SKM-1 (cell line): ENCODE data around the gene KLK7.
"Not testable (repeated sequence)": the region's sequence is repeated elsewhere in the genome, so short reads cannot be mapped to it uniquely, and the experiment has no call there.

Experiments
- DNase-seq: peaks from one replicate; lab custom pipeline; 2025; ENCODE audit not compliant: unreplicated experiment; lab: John Stamatoyannopoulos, UW

KLK7 gene

DNA sequence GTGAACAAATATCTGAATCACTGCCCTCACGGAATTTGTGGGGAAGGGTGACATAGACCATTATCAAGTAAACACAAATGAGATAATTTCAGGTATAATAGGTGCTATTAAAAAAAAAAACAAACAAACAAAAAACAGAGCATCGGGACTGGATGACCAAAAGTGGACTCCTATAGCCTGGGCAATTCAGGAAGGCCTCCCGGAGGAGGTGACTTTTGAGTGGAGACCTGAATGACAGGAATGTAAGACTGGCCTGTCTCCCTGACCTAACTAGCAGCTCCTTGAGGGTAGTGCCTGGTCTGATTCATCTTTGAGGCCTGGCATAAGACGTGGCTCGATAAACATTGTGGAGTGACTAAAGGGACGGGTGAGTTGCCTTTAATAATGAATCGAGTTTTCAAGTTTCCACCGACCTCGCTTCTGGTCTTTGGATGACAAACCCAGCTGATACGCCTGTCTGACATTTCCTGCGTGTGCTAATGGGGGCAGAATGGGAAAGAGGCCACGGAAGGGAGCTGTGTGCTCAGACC lies 29.0 kb upstream of the KLK7 start:
- no peak for DNase-seq

DNA sequence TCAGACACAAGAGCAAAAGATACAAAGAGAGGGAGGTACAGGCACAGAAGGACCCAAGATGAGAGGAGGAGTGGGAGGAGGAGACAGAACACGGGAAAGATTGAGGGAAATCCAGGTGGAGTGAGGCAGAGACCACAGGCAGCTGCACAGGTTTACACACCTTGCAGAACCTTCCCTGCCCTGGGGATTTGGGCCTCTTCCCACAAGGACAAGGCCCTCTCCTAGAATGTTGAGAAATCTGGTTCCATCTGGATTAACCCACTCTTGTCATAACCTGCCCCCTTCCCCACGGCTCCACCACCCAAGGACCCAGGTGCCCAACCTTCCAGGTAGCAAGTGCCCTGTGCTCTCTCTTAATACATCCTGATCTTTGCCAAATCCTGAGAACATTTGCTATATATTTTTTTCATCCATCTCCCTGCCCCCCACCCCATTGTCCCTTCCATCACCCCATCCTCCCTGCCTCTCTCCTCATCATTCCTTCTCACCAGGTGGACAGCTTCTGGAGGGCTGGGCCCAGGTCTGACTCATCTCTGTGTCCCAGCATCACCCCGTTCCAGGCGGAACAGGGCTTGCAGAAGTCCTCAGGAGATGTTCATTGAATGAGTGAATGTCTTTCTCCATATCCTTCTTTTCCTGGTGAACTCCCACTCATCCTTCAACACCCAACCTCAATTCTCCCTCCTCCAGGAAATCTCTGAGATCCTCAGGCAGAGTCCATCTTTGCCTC lies 26.5 kb upstream of the KLK7 start:
- no peak for DNase-seq

DNA sequence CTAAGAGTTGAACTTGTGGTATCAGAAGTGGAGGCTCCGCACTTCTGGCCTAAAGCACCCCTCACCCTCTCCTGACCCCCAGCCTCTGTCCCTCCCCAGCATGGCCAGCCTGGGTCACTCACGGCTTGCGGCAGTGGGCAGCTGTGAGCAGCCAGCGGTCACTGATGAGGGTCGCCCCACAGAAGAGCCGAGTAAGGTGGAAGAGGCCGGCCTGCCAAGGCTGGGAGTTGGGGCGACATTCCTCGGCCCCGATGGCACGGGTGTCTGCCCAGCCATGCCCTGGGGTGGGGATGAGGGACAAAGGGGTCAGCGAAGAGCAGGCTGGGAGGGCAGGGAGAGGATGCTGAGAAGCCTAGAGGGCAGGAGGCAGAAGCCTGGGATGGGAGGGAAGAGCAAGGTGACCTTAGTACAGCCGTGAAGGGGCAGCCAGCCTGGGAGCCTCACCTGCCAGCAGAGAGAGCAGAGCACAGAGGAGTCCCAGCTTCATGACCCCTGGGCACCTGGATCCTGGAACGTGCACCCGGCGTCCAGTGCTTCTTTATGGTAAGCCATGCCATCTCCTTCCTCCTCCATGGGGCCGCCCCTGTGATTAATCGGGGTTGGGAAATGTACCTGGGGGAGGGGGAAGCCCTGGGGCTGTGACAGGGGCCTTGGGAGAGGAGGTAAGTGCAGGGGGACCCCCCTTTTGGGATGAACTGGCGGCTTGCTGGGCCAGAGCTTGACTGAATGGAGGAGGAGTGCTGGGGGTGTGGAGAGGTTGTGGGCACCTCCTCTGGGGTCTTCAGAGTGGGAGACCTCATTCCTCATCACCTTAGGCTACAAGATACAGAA lies 25.6 kb upstream of the KLK7 start:
- no peak for DNase-seq

DNA sequence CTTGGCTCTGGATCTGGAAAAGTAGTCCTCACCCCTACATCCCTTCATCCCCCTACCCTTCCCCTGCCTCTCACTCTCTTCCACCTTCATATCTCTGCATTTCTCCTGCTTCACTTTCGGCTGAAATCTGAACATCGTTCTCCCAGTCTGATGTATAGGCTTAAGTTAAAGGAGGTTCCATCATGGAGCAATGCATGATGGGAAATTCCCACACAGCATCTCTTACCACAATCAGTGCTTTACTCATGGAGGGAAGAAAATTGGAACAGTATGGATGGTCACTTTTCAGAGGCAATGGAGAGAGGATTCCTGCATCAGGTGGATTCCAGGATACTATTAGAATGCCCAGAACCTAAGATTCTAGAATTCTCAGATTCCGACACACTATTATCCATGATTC lies 23.8 kb upstream of the KLK7 start:
- no peak for DNase-seq

DNA sequence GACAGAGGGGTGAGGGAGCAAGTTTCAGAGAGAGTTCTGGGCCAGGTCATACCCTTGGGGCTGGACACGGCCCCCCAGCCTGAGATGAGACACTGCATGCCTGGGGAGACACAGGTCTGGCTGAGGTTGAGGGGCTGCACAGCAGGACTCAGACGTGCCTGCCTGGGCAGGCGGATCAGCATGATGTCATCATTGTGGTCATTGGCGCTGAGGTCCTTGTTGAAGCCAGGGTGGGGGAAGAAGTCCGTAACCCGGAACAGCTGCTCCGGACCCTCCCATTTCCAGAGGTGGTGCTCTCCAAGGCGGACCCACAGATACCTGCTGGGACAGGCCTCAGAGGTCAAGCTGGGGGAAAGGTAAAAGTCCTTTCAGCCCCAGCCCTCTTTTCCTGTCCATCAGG lies 22.7 kb upstream of the KLK7 start:
- no peak for DNase-seq

DNA sequence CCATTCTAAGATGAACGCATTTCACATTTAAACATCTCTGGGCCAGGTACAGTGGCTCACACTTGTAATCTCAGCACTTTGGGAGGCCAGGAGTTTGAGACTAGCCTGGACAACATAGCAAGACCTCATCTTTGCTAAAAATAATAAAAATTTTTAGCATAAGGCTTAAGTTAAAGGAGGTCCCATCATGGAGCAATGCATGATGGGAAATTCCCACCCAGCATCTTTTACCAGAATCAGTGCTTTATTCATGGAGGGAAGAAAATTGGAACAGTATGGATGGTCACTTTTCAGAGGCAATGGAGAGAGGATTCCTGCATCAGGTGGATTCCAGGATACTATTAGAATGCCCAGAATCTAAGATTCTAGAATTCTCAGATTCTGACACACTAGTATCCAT lies 21.5 kb upstream of the KLK7 start:
- DNase-seq, result no peak

DNA sequence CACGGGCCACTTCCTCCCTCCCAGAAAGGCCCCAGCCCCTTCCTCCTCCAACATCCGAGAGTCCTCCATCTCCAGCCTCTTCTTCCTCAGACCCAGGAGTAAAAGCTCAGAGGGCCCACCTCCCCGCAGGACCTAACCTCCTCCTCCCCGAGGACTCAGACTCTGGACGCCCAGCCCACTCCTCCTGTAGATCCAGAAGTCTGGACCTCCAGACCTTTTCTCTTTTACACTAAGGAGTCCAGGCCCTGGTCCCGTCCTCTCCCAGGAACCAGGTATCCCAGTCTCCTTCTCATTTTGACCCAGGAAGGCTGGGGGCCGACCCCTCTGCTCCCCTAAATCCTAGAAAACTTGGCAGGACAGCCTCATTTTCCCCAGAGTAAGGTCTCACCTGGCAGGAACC lies 19.6 kb upstream of the KLK7 start:
- no peak for DNase-seq

DNA sequence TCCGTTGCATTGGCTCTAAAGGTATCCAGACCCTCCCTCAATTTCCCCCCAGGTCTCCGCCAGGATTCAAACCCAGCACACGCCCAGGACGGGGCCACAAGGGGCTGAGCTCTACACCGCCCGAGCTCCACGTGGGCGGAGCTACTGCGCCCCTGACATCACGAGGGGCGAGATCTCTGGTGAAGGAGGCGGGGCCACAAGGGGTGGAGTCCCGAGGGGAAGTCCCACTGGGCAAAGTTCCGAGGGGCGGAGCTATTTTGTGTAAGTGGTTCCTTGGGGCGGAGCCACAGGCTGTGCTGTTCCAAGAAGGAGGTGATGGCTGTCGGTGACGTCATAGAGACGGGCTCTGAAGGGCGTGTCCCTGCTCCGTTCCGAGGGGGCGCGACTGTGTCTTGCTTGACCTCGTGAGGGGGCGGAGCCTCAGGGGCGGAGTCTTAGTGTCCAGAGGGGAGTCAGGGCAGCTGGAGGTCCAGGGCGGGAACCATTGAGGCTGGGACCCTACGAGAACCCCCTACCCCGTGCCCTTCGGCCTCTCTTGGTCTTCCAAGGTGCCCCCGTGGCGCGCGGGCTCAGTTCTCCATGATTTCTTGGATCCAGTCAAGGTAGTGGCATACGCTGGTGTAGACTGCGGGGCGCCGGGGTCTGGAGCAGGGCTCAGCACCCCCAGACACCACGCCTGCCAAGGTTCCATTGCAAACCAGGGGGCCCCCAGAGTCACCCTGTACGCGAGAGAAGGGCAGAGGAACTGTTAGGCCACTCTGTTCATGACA lies 19.0 kb upstream of the KLK7 start:
- no peak for DNase-seq

DNA sequence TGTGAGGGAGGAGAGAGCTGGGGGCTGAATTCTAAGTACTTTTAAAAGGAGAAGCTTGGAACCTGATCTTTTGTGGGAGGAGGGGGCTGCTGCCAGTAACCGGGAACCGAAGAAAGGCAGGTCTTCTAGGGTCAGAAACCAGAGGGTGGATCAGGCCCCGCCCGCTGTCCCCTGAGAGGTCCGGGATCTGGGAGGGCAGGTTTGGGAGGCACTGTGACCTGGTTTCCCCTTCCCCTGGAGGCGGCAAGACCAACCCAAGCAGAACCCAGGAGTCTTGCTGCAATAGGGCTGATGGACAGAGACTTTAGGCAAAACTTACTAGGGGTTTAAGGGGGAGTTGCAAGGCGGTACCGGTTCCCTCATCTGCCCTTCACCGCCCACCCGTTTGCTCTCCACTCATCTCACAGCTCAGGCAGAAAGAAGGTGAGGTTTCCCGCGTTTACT lies 18.4 kb upstream of the KLK7 start:
- no peak for DNase-seq

DNA sequence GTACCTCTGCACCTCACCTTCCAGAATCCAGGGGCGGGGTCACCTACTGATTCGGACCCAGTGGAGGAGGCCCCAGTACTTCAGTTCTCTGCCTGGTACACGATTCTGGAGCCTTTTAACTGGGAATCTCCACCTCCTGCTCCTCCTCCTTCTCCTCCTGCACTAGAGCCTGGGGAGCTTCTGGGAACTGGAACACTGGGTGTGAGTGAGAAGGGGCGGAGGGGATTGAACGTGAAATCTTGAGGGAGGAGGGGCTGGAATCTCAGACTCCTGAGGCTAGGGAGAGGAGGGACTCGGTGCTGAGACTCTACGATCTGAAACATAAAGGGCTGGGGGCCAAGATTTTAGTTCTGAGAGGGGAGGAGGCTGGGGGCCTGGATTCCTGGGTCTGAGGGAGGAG lies 17.8 kb upstream of the KLK7 start, which contains the start of gene KLK8:
Gene KLK8, minus strand, starts transcription at position 90 of the 400 bp plus-strand sequence. CDS start 437 bp downstream, outside the sequence.
- DNase-seq, result no peak

DNA sequence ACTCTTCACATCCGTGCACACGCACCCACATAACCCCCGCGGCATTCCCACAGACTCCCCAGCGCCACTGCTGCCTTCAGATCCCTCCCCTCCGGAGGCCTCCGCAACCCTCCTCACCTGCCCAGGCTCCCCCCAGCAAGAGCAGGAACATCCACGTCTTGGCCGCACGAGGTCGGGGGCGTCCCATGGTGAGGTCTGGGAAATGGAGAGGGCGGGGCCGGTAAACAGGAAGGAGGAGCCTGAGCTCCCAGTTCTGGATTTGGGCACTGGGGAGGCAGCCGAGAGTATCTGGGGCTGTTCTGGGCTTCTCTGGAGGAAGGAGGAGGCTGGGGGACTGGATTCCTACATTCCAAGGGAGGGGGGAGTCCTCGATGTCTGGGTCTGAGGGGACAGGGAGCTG lies 17.3 kb upstream of the KLK7 start:
- DNase-seq, result no peak

DNA sequence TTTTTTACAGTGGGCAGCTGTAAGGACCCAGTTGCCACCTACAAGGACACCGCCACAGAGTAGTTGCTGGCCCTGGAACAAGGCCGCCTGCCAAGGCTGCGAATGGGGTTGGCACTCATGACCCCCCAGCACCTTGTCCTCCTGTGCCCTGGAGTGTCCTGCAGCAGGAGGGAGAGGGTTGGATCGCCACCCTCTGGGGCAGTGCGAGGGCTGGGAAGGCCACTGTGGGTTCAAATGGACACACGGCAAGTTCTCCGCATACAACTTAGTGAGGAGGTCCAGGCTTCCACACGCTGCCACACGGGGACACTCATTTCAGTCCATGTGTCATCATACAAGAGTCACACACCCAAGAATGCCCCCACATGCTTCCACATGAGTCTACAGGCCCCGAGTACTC lies 16.7 kb upstream of the KLK7 start:
- no peak for DNase-seq

DNA sequence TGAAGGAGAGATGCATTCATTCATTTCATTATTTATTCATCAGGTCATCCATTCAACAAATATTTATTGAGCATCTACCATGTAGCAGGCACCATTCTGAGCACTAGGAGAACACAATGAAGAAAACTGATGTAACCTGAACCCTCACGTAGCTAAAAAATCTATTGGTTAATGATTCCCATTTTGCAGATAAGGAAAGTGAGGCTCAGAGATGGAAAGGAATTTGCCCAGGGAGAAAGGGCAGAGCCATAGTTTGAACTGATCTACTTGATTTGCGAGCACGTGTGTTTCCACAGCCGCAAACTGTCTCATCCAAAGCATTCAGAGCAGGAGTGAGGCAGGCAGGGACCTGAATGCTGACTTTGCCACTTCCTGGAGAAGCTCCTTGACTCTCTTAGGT lies 15.0 kb upstream of the KLK7 start:
- DNase-seq, result no peak

DNA sequence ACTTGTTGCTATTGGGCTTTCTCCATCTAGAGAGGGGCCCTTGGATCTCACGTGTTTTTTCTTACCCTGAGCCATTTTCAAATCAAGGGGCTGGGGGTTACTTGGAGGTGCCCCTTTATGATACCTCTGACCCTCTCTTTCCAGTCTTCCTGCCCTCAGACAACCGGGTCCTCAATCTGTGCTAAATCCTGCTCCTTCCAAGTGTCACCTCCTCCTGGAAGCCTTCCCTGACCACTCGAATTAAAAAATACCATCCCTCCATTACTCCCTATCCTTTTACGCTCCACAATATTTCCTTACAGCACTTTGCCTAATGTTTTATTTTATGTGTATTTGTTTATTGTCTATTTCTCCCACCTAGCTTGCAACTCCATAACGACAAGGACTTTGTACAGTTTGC lies 14.3 kb upstream of the KLK7 start:
- no peak for DNase-seq

DNA sequence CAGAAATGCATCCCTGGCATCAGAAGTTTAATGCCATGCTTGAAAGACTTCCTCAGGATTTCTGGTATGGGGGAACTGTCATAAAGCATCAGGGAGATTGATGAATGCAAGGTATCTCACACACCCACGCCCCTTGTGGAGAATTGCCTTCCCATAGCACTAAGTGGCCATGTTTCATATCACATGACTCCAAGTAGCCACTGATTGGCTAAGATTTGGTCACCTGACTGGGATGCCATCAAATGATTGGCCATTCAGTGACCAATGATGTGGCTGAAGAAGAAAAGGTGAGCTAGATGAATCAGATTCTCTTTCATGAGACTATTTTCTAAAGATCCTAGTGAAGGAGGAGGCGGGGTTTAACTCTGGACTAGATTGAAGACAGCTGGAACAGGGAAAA lies 10.4 kb upstream of the KLK7 start:
- no peak for DNase-seq

DNA sequence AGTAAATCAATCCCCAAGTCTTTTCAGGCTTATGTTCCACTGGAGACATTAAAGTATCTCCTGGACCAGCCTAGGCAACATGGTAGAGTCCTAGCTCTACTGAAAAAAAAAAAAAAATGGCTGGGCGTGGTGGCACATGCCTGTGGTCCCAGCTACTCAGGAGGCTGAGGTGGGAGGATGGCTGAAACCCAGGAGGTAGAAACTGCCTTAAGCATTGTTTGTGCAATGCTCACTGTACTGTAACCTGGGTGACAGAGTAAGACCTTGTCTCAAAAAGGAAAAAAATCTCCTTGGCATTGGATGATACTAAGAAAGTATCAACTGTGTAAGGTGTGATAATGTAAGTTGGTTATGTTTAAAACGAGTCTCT lies 8.9 kb upstream of the KLK7 start:
- DNase-seq, result no peak

DNA sequence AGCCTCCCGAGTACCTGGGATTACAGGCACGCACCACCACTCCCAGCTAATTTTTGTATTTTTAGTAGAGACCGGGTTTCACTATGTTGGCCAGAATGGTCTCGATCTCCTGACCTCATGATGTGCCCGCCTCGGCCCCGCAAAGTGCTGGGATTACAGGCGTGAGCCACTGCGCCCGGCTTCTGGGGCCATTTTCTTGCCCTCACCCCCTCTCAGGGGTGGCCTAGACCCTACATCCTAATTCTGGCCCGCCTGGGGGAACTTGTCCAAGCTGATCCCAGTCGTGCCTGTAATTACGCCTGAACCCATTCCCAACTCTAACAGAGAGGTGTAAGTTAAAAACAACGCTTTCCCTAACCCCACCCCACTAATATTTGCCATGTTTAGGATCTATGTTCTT lies 699 bp upstream of the KLK7 start:
- DNase-seq, result not testable (repeated sequence)

DNA sequence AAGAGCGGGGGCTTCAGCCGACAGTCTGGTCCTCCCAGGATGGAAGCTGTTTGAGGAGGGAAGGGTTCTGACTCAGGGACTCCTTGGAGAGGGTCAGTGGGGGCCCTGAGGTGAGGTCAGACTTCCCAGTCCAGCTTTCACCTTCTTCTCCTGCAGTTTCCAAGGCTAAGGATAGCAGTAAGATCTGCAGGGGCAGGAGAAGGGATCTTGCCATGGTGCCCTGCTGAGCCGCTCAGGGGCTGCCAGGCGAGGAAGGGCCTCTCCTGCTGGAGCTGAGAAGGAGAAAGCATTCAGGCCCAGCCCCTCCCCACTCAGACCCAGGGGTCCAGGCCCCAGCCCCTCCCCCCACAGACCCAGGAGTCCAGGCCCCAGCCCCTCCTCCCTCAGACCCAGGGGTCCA lies 1.5 kb downstream of the KLK7 start:
- DNase-seq, result no peak

DNA sequence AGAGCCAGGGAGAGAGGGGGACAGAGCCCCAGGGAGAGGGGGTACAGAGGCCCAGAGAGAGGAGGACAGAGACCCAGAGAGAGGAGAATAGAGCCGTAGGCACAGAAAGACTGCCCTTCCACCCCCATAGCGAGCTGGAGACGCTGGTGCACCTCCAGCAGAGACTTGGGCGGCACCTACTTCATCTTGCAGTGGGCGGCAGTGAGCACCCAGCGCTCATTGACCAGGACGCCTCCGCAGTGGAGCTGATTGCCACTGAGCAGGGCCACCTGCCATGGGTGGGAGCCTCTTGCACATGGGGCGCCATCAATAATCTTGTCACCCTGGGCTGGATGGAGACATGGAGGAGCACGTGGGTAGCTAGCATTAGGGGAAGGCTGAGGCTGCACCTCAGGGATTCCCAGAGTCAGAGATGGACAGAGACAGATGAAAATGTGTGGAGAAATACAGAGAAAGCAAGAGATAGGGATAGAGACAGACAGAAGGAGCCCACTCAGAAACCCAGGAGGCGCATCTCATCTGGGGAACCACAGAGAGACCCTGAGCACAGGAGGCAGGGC lies 2.0 kb downstream of the KLK7 start:
- no peak for DNase-seq

DNA sequence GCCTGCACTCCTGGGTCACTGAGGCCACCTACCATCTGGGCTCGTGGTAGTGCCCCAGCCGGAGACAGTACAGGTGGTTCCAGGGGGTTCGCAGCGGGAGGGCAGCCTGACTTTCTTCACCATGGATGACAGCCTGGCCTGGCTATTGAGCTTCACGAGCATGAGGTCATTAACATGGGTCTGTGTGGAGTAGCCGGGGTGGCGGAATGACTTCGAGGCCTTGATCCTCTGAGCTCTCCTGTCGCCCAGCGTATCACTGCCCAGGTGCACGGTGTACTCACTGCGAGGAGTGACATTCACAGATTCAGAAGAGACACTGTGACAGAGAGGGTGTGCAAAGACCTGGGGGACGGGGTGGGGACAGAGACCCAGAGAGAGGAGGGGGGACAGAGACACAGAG lies 3.5 kb downstream of the KLK7 start:
- DNase-seq, result no peak

DNA sequence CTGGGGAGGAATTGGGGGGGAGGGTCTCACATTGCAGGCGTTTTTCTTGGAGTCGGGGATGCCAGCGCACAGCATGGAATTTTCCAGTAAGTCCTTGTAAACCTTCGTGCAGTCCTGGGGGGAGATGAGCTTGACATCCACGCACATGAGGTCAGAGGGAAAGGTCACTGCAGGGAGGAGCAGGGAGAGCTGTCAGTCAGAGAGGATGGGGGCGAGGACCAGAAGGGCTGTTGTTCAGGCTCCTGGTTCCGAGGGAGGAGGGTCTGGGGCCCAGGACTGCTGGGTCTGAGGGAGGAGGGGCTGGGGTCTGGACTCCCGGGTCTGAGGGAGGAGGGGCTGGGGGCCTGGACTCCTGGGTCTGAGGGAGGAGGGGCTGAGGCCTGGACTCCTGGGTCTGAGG lies 4.0 kb downstream of the KLK7 start:
- DNase-seq, result no peak
